NCI-H524 (cell line): ENCODE measurements around the gene SECISBP2L.

Experiments
- DNase-seq, 2 experiments: peaks; one replicate each; lab custom pipeline; 2025; lab: John Stamatoyannopoulos, UW

Gene SECISBP2L

DNA sequence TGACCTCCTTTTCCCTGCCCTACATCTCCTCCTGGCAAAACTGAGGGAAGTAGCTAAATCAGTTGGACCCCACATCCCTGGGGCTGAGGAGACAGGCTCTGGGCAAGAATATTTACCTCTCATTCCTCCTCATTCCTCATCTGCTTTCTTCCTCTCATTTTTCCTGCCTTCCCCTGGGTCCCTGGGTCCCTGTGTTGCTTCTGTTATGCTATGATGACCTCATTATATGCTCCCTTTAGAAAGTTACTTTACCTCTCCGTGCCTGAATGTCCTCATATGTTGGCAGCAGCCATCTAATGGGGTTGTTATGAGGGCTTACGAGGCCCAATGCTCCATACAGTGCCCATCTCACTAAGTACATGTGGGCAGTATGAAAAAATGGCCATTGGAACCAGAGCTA is 81.3 kb downstream of the SECISBP2L start:
- no peak for DNase-seq

DNA sequence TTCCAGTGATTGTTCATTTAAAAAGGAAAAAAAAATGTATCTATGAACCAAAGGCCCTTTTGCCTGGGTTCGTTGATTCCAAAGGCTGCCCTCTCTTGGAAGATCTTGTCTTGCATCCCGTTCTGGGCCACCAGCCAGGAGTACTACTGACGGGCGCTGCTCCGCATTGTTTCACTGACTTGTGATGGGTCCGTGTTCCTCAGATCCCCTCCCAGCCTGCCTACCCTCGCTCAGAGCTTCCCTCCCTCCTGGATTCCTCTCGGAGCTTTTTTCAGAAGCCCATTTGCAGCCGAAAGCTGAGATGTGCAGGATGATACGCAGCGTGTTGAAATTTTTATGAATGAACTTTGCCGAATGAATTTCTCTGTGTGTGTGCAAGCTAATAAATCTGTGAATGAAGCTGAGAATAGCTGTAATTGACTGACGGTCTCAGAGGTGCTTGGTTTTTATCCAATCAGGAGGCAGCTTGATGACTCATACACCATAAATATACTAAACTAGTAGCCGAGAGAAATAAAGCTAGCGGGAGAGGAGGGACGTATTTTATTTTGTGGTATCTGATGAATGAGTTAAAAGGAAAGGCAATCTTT is 82.6 kb downstream of the SECISBP2L start, which contains the start of gene SHC4:
SHC4 (minus strand) TSS at position 396 of the 590 bp plus-strand sequence. CDS start 904 bp downstream, outside the sequence.
- DNase-seq = peak; percentile 91 to 92

DNA sequence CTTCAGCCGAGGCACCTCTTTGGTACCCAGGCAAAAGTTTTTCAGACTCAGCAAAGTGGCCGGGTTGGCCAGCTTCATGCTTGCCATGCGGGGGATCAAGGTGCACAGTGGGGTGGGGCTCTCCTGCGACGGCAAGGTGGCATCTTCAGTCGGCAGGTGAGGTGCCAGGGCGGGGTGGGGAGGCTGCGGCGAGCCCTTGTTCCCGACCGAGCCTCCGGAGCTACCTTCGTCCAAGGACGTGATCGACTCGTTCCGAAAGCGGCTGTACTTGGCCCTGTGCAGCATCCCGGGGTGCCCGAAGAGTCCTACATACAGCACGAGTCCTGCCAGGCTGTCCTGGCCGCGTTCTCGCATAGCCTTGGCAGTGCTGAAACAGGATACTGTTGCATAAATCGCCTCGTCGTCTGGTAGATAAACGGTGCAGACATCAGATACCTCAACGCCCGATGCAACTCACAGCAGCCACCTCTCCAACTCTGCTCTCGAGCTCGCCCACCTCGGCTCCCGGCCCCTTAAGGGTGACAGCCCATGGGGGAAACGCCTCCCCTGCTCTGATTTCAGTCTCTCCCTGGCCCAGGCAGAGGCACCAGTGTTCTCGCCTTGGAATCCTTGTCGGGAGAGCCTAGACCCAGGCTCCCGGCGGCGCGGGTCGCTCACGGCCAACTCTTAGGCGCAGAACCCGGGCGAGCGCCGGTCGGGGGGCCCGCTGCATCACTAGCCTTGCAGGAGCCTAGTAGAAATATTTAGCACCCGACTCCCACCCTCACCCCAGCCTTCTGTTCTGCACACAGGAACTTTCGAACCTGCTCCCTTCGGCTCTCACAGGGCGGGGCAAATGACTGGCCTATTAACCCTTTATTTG is 83.4 kb downstream of the SECISBP2L start:
- DNase-seq = peak; percentile 17 to 70

DNA sequence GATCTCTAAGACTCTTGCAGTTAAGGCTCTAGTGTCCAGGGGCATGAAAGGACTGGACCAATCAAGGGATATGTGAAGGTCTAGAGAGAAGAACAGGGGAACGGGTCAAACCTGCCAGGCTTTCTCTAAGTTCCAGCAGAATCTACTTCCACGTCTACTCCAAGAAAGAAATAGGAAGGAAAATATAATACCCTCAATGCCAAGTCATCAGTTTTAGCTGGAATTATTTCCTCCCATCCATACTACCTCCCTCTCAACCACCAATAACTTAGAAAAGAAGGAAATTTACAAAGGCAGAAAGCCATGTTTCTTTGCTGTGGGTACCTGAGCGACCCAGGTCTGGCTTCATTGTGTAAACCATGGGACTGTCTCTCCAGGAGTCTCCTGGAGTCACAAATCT is 90.3 kb downstream of the SECISBP2L start:
- no peak for DNase-seq

DNA sequence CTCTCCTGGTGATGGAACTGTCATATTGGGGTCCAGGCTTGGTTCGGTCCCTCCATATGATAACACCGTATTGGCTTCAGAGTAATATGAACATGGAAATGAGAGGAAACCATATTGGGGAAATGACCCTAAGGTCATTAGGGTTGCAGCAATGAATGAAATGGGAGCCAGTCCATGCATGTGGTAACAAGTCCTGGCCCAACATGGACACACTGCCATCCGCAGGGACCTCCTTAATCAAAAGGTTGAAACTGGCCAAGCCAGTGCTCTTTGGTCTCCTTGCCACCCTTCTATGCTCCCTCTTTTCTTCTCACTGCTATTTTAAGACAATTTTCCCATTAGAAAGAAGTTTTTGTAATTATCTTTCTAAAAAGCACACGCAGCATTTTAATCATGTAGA is 90.9 kb downstream of the SECISBP2L start:
- no peak for DNase-seq

DNA sequence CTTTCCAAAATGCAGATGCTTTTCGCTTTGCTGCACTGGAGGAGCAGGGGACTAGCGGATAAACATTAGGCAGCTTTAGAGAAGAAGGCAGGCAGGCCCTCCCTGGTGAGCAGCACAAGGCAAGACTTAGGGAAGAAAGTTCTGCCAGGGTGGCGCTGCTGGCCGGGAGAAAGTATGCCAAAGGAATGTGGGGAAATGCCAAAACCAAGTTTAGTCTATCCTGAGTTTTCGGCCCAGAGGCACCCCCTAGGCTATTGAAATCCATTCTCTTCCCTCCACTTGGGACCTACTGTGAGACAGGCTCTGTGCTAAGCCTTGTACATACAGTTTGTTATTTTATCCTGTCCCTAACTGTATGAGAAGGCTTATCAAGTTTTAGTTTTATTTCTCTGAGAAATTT is 91.7 kb downstream of the SECISBP2L start:
- no peak for DNase-seq

DNA sequence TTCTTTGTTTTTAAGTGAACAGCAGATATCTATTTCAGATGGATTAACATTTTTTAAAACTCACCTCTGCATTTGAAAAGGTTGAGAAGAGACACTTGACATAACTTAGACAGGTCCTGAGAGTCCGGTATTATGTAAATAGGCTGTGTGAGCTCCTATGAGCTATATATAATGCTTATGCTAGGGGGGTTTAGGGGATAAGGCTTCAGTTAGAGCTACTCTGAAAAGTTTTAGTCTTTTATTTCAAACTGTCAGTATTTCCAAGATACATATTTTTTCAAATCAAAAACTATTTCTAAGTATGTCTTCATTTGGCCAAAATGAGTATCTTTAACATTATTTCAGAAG is 99.4 kb downstream of the SECISBP2L start:
- DNase-seq = no peak

DNA sequence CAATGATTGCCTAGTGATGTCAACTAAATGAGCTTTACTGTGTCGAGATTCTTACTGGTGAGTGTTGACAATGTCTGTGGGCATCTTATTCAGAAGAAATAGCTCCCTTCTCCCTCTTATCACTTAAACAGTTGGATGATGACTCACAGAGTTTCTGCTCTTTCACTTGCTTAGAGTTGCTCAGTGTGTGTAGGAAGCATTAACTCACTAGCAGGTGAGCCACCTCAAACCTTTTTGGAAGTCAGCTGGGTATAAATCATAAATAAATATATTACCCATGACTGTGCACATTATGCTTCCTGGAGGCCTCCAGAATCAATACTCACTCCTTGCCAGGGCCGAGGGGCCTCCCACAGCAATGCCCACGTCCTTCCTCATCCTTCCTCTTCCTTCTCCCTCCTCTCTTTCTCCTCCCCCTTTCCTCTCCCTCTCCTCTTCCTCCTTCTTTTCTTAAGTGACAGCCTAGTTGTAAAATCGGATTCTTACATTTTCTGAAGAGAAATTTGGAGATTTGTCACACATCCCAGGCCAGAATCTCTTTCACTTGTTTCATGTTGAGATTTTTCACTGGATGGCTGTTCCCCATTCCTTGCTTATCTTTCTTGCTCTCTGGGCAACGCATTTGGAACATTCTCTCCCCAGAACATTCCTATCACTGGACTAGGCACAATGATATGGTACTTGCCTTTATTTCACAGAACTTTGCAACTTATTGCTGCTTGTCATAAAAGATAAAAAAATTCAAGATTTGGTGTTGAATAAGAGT is 100.0 kb downstream of the SECISBP2L start:
- DNase-seq = no peak

DNA sequence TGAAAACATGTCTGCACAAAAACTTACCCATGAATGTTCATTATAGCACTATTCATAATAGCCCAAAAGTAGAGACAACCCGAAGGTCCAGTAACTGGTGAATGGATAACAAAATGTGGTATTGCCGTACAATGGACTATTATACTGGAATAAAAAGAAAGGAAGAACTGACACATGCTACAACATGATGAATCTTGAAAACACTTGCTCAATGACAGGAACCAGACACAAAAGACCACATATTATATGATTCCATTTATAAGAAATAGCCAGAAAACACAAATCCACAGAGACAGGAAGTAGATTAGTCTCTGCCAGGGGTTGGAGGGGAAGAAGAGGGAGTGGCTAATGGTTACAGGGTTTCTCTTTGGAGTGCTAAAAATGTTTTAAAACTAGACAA is 100.9 kb downstream of the SECISBP2L start:
- DNase-seq = no peak

DNA sequence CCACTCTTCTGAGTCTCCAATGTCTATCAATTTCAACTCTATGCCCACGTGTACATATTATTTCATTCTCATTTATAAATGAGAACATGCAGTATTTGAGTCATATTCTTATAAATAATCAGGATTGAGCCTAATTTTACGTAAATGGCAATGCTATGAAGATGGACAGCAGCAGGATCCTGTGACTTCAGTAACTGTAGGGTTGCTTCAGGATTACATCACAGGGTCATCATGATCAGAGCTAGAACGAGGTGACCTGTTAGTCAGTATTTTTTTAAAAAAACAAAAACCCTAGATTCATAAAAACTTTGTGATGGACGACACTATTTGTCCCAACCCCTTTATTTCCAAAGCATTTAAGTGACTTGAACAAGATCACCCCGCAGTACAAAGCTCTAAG is 104.3 kb downstream of the SECISBP2L start:
- no peak for DNase-seq

DNA sequence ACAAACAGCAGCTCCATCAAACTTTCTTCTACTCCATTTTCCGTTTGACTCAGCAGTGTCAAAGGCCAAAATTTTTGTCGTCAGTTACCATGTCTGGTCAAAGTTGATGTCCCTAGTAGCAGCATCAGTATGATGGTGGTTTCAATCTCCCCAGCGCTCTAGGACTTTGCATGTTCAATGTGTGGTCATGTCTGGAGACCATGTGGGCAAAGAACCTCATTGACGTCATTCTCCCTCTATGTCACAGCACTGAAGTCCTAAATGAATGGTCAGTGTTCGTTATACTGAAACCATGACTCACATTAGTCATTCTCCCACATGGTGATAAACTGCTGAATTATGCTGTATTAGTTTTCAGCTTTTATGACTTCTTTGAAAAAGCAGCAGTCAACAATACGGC is 105.7 kb downstream of the SECISBP2L start:
- no peak for DNase-seq

DNA sequence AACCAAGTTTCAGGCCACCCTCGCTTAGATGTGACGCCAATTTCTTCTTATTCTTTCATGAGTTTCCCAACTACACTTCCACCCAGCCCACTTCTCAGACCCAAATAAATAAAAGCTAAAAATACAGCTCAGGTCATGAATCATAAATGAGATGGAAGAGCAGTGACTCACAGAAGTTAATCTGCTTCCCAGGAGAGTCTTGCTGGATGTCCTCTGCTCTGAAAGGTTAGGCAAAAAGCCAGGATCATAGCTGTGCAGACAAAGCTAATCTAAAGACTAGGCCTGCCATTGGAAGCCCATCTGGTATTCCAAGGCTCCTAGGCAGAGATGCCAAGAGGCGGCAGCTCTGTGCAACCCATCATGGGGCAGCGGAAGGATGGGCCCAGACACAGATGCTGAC is 106.6 kb downstream of the SECISBP2L start:
- peak in 1 of 2 experiments; percentile 3 for DNase-seq
